MCF 10A (cell line): Measurements from ENCODE around the gene LIMK1. TPM values are rescaled to one million over a fixed set of nuclear protein-coding genes. Genes with fewer than 3 reads are reported as not detected.

Source experiments
- total RNA-seq: library from RNA; stranded (reverse); gene quantifications from 2 replicates; pipeline ENCODE4 v1.2.3, GENCODE V29; 2022

LIMK1 gene
- total RNA-seq, 1 experiment from 2014 or later, result 21.4 TPM

Other genes with a start within 250 kb of the LIMK1 start
- gene METTL27, start 241.3 kb upstream of the LIMK1 start, total RNA-seq, result 4.4 and 7.3 TPM in 2 replicates
- gene TMEM270, start 222.6 kb upstream of the LIMK1 start, total RNA-seq, result not detected in 2 replicates
- gene ELN, start 55.6 kb upstream of the LIMK1 start, total RNA-seq, result not detected in 2 replicates
- gene EIF4H, start 90.6 kb downstream of the LIMK1 start, total RNA-seq, result 365 and 420 TPM in 2 replicates
- gene LAT2, start 126.2 kb downstream of the LIMK1 start, total RNA-seq, result 6.7 and 12.6 TPM in 2 replicates
- 16.3 and 35.0 TPM in 2 replicates for gene RFC2, start 170.6 kb downstream of the LIMK1 start, total RNA-seq
- gene CLIP2, start 205.6 kb downstream of the LIMK1 start, total RNA-seq, result 13.7 and 14.2 TPM in 2 replicates